Lower lobe of right lung (tissue), 2 donors: Measurements from ENCODE around the gene CARD10. TPM values are rescaled to one million over a fixed set of nuclear protein-coding genes. Genes with fewer than 3 reads are reported as not detected.

Experiments used
- ATAC-seq, 2 donors: fragments of 200-7000 bp; cut with Tn5 transposase; one replicate each; pipeline ENCODE4 v1.9.1; 2020 to 2022; ENCODE audit warnings: mild to moderate bottlenecking in 2 of 2, moderate library complexity in 2 of 2
- DNase-seq: peaks from one replicate; pipeline ENCODE4 v3.0.0-alpha.2; 2020
- H3K27ac ChIP-seq: fragments of 200-600 bp; one replicate; pipeline ENCODE4 v1.8.0; 2022
- H3K27me3 ChIP-seq: fragments of 200-600 bp; one replicate; pipeline ENCODE4 v1.8.0; 2022; ENCODE audit warnings: low read depth
- H3K36me3 ChIP-seq: fragments of 200-600 bp; one replicate; pipeline ENCODE4 v1.8.0; 2022; ENCODE audit warnings: mild to moderate bottlenecking
- H3K4me1 ChIP-seq: fragments of 200-600 bp; one replicate; pipeline ENCODE4 v1.8.0; 2022
- H3K4me3 ChIP-seq: fragments of 200-600 bp; one replicate; pipeline ENCODE4 v1.8.0; 2022; ENCODE audit warnings: mild to moderate bottlenecking
- H3K9me3 ChIP-seq: fragments of 200-600 bp; one replicate; pipeline ENCODE4 v1.8.0; 2022
- intact Hi-C: fragments of 100-400 bp; cut with DNase I; formaldehyde crosslinking; loops from one replicate; pipeline ENCODE4 v1.11.0; 2022
- total RNA-seq: library from RNA; stranded (reverse); fragmentation: NEBNext Ultra II Directional; extraction: Animal tissue kit (Norgen Biotek cat#: 25700); gene quantifications from one replicate; pipeline ENCODE4 v1.2.1, GENCODE V29; 2021
- TF ChIP-seq, protein P1 (sequence below): fragments of 200-600 bp; IDR thresholded peaks from one replicate; pipeline ENCODE4 v1.8.0; 2022; ENCODE audit warnings: antibody characterized with exemption, mild to moderate bottlenecking
- donor health status: DM: no; HTN: yes; CAD: no; lungs with severe emphysema.

CARD10 gene
- total RNA-seq, 1 donor from 2014 or later: 14.9 TPM

DNA sequence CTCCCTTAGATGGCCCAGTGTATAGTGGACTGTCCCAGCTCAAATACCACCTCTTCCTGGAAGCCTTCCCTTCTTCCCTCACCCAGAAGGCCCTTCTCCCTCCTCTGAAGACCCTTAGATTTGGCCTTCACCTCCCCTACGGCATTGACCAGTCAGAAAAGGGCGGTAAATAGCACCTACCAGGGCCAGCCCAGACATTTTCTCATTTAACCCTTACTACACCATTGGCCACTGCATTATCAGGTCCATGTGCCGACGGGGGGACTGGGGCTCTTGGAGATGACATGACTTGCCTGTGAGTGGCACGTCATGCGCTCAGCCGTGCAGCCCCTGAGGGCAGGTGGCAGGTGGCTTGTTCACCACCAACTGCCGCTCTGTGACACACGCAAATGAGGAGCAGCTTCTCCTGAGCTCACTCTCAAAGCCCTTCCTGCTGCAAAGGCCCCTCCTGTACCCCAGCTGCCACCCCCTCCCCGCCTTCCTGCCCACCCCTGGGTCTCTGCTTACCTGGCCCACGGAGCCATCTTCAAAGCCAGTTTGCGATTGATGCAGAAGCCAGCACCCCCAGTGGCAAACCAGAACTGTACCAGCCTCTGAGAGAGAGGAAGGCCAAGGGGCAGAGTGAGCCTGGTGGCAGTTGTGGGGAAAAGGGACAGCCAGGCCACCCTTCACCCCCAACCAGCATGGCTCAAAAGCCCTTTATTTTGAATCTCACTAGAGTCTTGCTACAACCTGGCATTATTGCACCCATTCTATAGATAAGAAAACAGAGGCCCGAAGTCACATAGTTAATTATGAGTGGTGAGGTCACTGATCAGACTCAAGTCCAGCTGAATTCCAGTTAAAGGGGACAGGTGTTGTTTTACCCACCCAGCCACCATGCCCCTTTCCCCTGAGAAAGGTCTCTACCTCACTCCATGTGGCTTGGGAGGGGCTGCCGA, 42.6 kb downstream of the CARD10 start:
- Histone ChIP-seq H3K36me3 (peaks cover 79% of the 10 kb centered on the region), H3K4me1 (peaks cover 6% of the 10 kb centered on the region), H3K4me3 (no peak overlapping the region), H3K27me3 (peaks cover 5% of the 10 kb centered on the region), H3K27ac (no peak overlapping the region), H3K9me3 (no peaks in the 10 kb centered on the region)
- TF ChIP-seq, protein P1, sequence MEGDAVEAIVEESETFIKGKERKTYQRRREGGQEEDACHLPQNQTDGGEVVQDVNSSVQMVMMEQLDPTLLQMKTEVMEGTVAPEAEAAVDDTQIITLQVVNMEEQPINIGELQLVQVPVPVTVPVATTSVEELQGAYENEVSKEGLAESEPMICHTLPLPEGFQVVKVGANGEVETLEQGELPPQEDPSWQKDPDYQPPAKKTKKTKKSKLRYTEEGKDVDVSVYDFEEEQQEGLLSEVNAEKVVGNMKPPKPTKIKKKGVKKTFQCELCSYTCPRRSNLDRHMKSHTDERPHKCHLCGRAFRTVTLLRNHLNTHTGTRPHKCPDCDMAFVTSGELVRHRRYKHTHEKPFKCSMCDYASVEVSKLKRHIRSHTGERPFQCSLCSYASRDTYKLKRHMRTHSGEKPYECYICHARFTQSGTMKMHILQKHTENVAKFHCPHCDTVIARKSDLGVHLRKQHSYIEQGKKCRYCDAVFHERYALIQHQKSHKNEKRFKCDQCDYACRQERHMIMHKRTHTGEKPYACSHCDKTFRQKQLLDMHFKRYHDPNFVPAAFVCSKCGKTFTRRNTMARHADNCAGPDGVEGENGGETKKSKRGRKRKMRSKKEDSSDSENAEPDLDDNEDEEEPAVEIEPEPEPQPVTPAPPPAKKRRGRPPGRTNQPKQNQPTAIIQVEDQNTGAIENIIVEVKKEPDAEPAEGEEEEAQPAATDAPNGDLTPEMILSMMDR: no peak
- DNase-seq: no peak
- ATAC-seq: no peak
- intact Hi-C loops: no loop called here

DNA sequence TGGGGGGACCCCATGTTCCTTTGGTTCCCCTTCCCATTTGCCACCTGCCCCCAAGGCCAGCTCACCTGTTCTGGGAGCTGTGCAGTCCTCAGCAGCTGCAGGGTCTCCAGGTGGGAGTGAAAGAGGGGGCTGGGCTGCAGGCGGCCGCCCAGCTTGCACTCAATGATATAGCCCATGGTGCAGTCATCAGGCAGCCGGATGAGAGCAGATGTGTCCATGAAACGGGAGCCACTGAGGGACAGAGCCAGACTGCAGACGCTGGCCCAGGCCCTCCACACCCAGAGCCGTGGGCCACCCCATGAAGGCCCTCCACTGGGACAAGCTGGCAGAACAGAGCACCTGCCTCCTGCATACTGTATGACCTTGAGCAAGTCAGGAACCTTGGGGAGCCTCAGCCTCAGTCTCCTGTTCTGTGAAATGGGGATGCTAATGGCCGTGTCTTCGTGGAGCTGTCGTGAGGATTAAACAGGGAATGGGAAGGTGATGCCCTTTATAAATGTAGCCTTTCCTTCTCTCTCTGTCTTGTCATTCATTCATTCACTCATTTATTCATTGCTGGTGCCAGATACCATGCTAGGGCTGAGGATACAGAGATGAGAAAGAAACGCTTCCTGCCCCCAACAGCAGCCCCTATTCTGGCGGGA, 44.6 kb downstream of the CARD10 start:
- TF ChIP-seq, protein P1: no peak
- Histone ChIP-seq H3K9me3 (no peaks in the 10 kb centered on the region), H3K4me1 (no peaks in the 10 kb centered on the region), H3K36me3 (peaks cover 87% of the 10 kb centered on the region), H3K27ac (no peak overlapping the region), H3K27me3 (peaks cover 5% of the 10 kb centered on the region), H3K4me3 (no peak overlapping the region)
- intact Hi-C loops: no loop called here
- DNase-seq (no peak), ATAC-seq (no peak)

DNA sequence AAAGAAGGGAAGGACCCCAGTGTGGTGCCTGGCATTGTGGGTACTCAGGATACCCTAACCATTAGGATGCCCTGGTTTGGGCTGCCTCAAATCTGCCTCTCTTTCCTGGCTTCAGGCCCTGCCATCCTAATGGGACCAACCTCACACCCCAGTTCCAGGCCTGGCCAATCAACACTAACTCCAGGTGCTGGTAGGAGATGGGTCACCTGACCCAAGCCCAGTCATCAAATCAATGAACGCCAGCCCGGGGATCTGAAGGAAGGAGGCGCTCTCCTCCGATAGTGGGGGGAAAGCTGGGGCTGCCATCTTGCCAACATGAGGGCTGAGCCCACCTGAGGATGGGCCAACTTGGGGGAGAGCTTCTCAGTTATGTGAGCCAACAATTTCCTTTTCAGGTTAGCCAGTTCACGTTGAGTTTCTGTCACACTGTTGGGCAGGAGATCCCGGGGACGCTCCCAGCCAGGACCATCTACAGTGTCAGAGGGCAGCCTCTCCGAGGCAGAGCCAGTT, 45.7 kb downstream of the CARD10 start:
- H3K9me3 ChIP-seq: no peaks in the 10 kb centered on the region
- H3K36me3 ChIP-seq: peaks cover 83% of the 10 kb centered on the region
- intact Hi-C loops: no loop called here
- ATAC-seq (no peak), DNase-seq (no peak)
- peaks cover 5% of the 10 kb centered on the region for H3K27me3 ChIP-seq
- H3K4me3 ChIP-seq: no peak overlapping the region
- TF ChIP-seq, protein P1: no peak
- H3K4me1 ChIP-seq: no peaks in the 10 kb centered on the region
- no peak overlapping the region for H3K27ac ChIP-seq

DNA sequence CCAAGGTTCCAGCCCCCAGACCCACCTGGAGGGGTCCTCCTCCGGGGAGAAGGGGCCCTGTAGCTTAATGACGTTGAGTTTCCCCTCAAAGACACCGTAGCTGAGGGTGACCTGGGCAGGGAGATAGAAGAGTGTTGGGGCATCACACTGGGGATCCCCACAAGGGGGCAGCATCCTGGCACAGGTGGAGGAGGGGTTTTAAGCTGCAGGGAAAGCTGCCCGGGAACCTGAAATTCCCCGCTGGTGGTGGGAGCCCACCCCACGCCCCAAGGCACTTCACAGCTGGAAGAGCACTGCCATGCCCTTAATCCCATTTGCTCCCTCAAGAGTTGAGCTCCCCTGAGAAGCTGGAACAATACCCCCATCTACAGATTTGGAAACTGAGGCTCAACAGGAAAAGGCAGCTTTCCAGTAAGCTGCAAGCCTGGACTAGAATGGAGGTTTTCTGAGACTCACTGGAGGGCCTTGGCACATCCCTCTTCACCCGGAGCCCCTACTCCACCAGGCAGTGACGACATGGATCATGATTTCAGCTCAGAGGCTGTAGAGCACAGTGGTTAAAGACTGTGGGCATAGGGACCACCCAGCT, 46.7 kb downstream of the CARD10 start:
- no peak overlapping the region for H3K27ac ChIP-seq
- TF ChIP-seq, protein P1: peak; percentile 51
- peaks cover 73% of the 10 kb centered on the region for H3K36me3 ChIP-seq
- DNase-seq (no peak), ATAC-seq (peak; percentile 45 to 52)
- no peaks in the 10 kb centered on the region for H3K4me1 ChIP-seq
- H3K9me3 ChIP-seq: no peaks in the 10 kb centered on the region
- intact Hi-C loops: no loop called here
- peaks cover 5% of the 10 kb centered on the region for H3K27me3 ChIP-seq
- no peak overlapping the region for H3K4me3 ChIP-seq

DNA sequence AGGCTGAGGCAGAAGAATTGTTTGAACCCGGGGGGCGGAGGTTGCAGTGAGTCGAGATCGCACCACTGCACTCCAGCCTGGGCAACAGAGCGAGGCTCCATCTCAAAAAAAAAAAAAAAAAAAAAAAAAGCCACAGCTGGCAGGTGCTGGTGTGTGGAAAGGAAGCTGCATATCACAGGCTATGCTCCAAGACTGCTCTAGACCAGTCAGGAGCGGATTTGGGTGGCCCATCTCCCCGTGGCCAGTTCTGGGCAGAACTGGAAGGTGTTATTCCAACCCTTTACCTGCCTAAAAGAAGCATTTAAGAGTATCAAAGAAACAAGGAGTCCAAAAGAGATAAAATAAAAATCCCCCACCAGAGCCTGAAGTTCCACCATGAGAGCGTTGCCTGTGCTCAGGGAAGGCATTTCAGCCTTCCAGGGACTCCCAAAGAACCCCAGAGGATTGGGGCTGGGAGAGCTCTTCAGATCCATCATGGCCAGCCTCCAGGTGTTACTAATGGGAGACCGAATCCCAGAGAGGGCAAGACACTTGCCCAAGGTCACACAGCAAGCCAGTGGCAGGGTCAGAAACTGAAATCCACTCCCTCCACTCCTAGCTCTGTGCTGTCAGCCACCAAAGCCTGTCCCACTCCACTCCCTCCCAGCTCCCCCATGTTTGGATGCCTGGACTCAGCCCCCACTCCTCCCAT, 47.3 kb downstream of the CARD10 start:
- H3K27me3 ChIP-seq: peaks cover 5% of the 10 kb centered on the region
- ATAC-seq: peak in 1 of 2 donors; percentile 9

More for the DNA sequence above, 47.3 kb downstream of the CARD10 start:
- H3K4me1 ChIP-seq: no peaks in the 10 kb centered on the region
- TF ChIP-seq, protein P1: no peak
- H3K27ac ChIP-seq: no peak overlapping the region
- DNase-seq: no peak
- no peaks in the 10 kb centered on the region for H3K9me3 ChIP-seq
- intact Hi-C loops: no loop called here
- H3K36me3 ChIP-seq: peaks cover 70% of the 10 kb centered on the region
- no peak overlapping the region for H3K4me3 ChIP-seq
